ENCODE data around the gene FUT6.
"Not testable (repeated sequence)": the region's sequence is repeated elsewhere in the genome, so short reads cannot be mapped to it uniquely, and the experiment has no call there.

The FUT6 gene, protein sequence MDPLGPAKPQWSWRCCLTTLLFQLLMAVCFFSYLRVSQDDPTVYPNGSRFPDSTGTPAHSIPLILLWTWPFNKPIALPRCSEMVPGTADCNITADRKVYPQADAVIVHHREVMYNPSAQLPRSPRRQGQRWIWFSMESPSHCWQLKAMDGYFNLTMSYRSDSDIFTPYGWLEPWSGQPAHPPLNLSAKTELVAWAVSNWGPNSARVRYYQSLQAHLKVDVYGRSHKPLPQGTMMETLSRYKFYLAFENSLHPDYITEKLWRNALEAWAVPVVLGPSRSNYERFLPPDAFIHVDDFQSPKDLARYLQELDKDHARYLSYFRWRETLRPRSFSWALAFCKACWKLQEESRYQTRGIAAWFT

DNA sequence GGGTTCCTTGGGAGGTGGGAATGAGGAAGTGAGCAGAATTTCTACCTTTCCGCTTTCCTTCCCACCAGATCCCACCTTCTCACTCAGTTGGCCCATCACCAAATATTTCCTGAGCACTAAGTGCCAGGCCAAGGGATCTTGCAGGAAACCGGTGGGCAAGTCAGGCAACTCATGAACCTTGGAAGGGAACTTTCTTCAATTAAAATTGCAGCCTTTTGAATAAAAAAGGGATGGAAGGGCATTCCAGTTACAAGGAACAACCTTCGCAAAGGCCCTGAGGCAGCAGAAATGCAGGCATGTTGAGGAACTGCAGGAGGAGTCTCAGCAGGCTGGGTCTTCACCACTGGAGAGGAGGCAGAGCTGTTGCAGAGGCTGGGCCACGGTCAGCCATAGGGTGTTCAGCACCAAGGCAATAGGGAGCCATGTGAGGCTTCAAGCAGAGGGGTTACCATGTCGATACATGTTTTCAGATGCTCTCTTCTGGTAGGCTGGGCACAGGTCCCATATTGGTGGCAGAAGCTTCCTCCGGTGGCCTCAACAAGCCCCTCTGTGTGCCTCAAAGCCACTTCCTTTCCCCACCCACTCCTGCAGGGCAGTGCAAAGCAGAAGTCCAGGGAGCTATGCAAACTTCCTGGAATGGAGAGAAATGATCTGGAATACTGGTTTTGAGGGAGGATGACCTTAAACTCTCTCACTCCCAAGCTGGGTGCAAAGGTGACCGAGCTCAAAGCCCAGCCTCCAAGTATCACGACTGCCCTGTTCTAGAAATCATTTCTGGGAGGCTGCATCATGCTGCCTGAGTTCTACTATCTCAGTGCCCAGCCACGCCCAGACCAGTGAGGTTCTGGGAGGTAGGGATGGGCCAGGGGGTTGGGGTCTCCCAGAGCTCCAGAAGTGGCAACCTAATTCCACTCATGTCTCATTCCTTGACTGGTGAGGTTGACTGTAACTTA lies at the start of gene FUT6:
Gene FUT6 (minus strand): TSS at position 638 of the 953 bp plus-strand sequence. CDS start 7,135 bp downstream, outside the sequence.
- no peaks in the 10 kb centered on the region for H3K36me3 ChIP-seq
- no peak for TF ChIP-seq CTCF (IDR thresholded peaks at IDR 0.05)
- no peak within 1 kb of the TSS for H3K27ac ChIP-seq
- no peak within 1 kb of the TSS for H3K4me3 ChIP-seq (ENCODE audit: low read depth in 1 of 2, low read length in 1 of 2)
- H3K27me3 ChIP-seq = peaks cover 8% of the 10 kb centered on the region
- H3K9me3 ChIP-seq = no peaks in the 10 kb centered on the region
- peaks cover 10 to 11% of the 10 kb centered on the region in 2 experiments for H3K4me1 ChIP-seq (ENCODE audit: control insufficient read depth in 1 of 2, insufficient read depth in 1 of 2, low read depth in 1 of 2, low read length in 1 of 2)

DNA sequence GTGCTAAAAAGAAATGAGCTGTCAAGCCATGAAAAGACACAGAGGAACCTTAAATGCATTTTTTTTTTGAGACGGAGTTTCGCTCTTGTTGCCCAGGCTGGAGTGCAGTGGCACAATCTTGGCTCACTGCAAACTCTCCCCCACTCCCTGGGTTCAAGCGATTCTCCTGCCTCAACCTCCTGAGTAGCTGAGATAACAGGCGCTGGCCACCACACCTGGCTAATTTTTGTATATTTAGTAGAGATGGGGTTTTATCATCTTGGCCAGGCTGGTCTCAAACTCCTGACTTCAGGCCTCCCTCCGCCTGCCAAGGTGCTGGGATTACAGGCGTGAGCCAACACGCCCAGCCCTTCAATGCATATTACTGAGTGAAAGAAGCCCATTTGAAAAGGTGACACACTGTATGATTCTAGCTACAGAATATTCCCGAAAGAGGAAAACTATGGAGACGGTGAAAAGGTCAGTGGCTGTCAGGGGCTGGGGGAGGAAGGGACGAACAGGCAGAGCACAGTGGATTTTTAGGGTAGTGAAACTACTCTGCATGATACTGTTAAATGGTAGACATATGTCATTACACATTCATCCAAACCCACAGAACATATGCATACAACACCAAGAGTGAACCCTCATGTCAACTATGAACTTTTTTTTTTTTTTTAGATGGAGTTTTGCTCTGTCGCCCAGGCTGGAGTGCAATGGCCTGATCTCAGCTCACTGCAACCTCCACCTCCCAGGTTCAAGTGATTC lies 44.7 kb upstream of the FUT6 start:
- not testable (repeated sequence) for H3K9me3 ChIP-seq; H3K27ac ChIP-seq; H3K4me3 ChIP-seq (ENCODE audit: low read depth in 1 of 2, low read length in 1 of 2); H3K36me3 ChIP-seq; H3K4me1 ChIP-seq (ENCODE audit: control insufficient read depth in 1 of 2, insufficient read depth in 1 of 2, low read depth in 1 of 2, low read length in 1 of 2)
- peaks cover 36% of the 10 kb centered on the region for H3K27me3 ChIP-seq

DNA sequence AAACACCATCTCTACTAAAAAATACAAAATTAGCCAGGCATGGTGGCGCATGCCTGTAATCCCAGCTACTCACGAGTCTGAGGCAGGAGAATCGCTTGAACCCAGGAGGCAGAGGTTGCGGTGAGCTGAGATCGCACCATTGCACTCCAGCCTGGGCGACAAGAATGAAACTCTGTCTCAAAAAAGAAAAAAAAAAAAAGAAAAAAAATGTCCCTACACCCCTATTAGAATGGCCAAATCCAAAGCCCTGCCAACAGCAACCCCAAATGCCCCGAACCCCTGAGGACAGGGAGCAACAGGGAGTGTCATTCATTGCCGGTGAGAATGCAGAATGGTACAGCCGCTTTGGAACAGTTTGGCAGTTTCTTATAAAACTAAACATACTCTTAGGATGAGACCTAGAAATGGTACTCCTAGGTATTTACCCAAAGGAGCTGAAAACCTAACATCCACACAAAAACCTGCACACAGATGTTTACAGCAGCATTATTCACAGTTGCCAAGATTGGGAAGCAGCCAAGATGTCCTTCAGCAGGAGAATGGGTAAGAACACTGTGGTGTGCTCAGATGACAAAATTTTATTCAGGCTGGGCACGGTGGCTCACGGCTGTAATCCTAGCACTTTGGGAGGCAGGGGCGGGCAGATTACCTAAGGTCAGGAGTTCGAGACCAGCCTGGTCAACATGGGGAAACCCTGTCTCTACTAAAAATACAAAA lies 43.8 kb upstream of the FUT6 start:
- not testable (repeated sequence) for H3K4me3 ChIP-seq (ENCODE audit: low read depth in 1 of 2, low read length in 1 of 2); H3K36me3 ChIP-seq; H3K27ac ChIP-seq; H3K9me3 ChIP-seq; H3K4me1 ChIP-seq (ENCODE audit: control insufficient read depth in 1 of 2, insufficient read depth in 1 of 2, low read depth in 1 of 2, low read length in 1 of 2)
- peaks cover 35% of the 10 kb centered on the region for H3K27me3 ChIP-seq

- H3K9me3 ChIP-seq = no peaks in the 10 kb centered on the region
- TF ChIP-seq CTCF (IDR thresholded peaks at IDR 0.05) = no peak
- H3K27me3 ChIP-seq = peaks cover 35% of the 10 kb centered on the region
- H3K27ac ChIP-seq = no peak overlapping the region
- H3K36me3 ChIP-seq = no peaks in the 10 kb centered on the region
- H3K4me1 ChIP-seq (ENCODE audit: control insufficient read depth in 1 of 2, insufficient read depth in 1 of 2, low read depth in 1 of 2, low read length in 1 of 2) = no peaks in the 10 kb centered on the region
- H3K4me3 ChIP-seq (ENCODE audit: low read depth in 1 of 2, low read length in 1 of 2) = no peak overlapping the region
These were observed 43.0 kb upstream of the FUT6 start for GRCh38 chr19:5882421-5882968.

DNA sequence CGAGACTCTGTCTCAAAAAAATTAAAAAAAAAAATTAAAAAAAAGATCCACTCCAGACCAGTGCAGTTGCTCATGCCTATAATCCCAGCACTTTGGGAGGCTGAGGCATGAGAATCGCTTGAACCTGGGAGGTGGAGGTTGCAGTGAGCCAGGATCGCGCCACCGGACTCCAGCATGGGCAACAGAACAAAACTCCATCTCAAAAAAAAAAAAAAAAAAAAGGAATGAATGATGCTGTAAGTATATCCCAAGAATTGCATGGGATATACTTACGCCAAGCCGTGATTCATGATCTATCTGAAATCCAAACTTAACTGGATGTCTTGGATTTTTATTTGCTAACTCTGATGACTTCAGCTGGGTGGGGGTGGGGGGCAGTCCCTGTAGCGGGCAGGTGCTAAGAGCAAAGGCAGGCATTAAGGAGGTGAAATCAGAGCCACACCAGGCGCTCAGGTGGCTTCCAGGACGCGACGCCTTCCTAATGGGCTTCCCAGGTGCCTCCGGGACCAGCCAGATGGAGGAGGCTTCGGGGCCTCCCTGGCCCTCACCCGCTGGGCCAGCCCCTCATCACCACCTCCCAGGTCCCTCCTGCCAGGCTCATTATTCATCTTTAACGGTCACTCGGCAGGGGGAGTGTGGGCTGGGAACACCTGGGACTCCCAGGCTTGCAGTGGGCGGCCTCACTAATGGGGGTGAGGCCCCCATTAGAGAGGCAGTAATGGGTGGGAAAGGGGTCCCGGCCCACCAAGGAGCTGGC lies 42.2 kb upstream of the FUT6 start:
- H3K36me3 ChIP-seq = no peaks in the 10 kb centered on the region
- H3K4me1 ChIP-seq (ENCODE audit: control insufficient read depth in 1 of 2, insufficient read depth in 1 of 2, low read depth in 1 of 2, low read length in 1 of 2) = no peaks in the 10 kb centered on the region
- no peaks in the 10 kb centered on the region for H3K9me3 ChIP-seq
- no peak overlapping the region for H3K4me3 ChIP-seq (ENCODE audit: low read depth in 1 of 2, low read length in 1 of 2)
- H3K27ac ChIP-seq = no peak overlapping the region
- no peak for TF ChIP-seq CTCF (IDR thresholded peaks at IDR 0.05)
- H3K27me3 ChIP-seq = peaks cover 35% of the 10 kb centered on the region

Data from neutrophil (primary cell).